Mammary epithelial cell (primary cell): ENCODE measurements around the gene ATF5.

Experiments
- CTCF ChIP-seq, 2 donors: IDR thresholded peaks in 1 of 2; conservative IDR thresholded peaks in 1 of 2; 2 replicates each; pipeline ENCODE4 v1.5.1; 2011 to 2012; ENCODE audit warnings: inconsistent platforms in 2 of 2, low read length in 2 of 2, mild to moderate bottlenecking in 2 of 2, control low read depth in 1 of 2, low read depth in 1 of 2; ENCODE audit not compliant: insufficient read depth in 1 of 2; ENCODE audit errors: extremely low read depth in 1 of 2
- EZH2 ChIP-seq: IDR thresholded peaks from 2 replicates; pipeline ENCODE4 v1.6.1; 2012; ENCODE audit warnings: low read length, inconsistent platforms, borderline replicate concordance

DNA sequence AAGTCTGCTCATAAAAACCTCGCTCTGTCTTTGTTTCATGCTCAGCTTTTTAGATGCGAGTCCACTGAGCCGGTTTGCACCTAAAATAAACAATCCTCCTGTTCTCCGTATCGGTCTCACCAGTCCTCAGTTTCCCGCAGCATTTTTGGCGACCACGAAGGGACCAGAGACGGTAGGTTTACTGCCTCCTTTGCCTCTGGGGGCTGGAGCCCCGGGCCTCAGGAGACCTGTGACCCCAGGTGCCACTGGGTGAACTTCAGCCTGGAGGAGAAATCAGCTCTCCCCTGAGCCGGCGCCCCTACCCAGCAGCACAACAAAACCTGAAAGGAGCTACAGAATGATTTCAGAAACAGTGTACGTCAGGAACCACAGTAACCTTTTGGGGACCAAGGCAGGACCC is 23.9 kb downstream of the ATF5 start:
- TF ChIP-seq CTCF (conservative IDR thresholded peaks at IDR 0.05 in 1 of 2, IDR thresholded peaks at IDR 0.05 in 1 of 2; ENCODE audit: extremely low read depth in 1 of 2, insufficient read depth in 1 of 2, low read depth in 1 of 2, low read length in 2 of 2), result no peak
- no peak for TF ChIP-seq EZH2
